Suprapubic skin (tissue), 4 donors: ENCODE results near the gene CDKN1A. TPM values are rescaled to one million over a fixed set of nuclear protein-coding genes. Genes with fewer than 3 reads are reported as not detected.

ENCODE experiments used
- DNase-seq, 2 donors: peaks; one replicate each; pipeline ENCODE4 v3.0.0-alpha.2; 2019; ENCODE audit warnings: low spot score in 2 of 2
- H3K27ac ChIP-seq: fragments of 200-600 bp; sonication (generic); one replicate; pipeline ENCODE4 v1.5.1; 2019
- H3K27me3 ChIP-seq: fragments of 200-600 bp; sonication (generic); one replicate; pipeline ENCODE4 v1.5.1; 2019
- H3K36me3 ChIP-seq: fragments of 200-600 bp; sonication (generic); one replicate; pipeline ENCODE4 v1.5.1; 2019
- H3K4me1 ChIP-seq: fragments of 200-600 bp; sonication (generic); one replicate; pipeline ENCODE4 v1.5.1; 2019
- H3K4me3 ChIP-seq: fragments of 200-600 bp; sonication (generic); one replicate; pipeline ENCODE4 v1.5.1; 2019; ENCODE audit warnings: mild to moderate bottlenecking
- H3K9me3 ChIP-seq: fragments of 200-600 bp; sonication (generic); one replicate; pipeline ENCODE4 v1.5.1; 2019
- CTCF ChIP-seq, 2 donors: fragments of 200-600 bp in 1 of 2; fragments of 450-650 bp in 1 of 2; sonication (generic) in 1 of 2; IDR thresholded peaks; one replicate each; pipeline ENCODE4 v1.5.1; 2016 to 2019; ENCODE audit warnings: antibody characterized with exemption in 2 of 2, mild to moderate bottlenecking in 1 of 2, moderate library complexity in 1 of 2
- EP300 ChIP-seq: sonication (generic); formaldehyde crosslinking; IDR thresholded peaks from one replicate; pipeline ENCODE4 v1.6.1; 2017; ENCODE audit warnings: antibody characterized with exemption
- POLR2A ChIP-seq, 2 donors: fragments of 450-650 bp; IDR thresholded peaks; one replicate each; pipeline ENCODE4 v1.6.1; 2017; ENCODE audit warnings: antibody characterized with exemption in 2 of 2, mild to moderate bottlenecking in 2 of 2, moderate library complexity in 2 of 2
- POLR2AphosphoS5 ChIP-seq, 3 donors: sonication (generic); formaldehyde crosslinking; IDR thresholded peaks; one replicate each; pipeline ENCODE4 v1.6.1; 2017; ENCODE audit warnings: antibody characterized with exemption in 3 of 3
- WGBS: methylation state at CpG from one replicate; pipeline ENCODE4 v1.1.5; 2018; 5-methylcytosine and 5-hydroxymethylcytosine counted together
- total RNA-seq, 4 donors: library from RNA; depleted of rRNA; stranded (reverse); fragments of >200 nt; gene quantifications; one replicate each; pipeline ENCODE4 v1.1.0, GENCODE V29; 2016

The CDKN1A gene
- total RNA-seq, 4 donors from 2014 or later = 138 to 315 (median 207) TPM

GRCh38 chr6:36725581-36725980 lies 47.1 kb downstream of the CDKN1A start:
- Histone ChIP-seq H3K4me1 (peaks cover 16% of the 10 kb centered on the region), H3K9me3 (no peaks in the 10 kb centered on the region), H3K36me3 (no peaks in the 10 kb centered on the region), H3K4me3 (no peak overlapping the region), H3K27me3 (no peaks in the 10 kb centered on the region), H3K27ac (no peak overlapping the region)
- no peak for TF ChIP-seq POLR2AphosphoS5 (IDR thresholded peaks at IDR 0.05)
- no peak for TF ChIP-seq POLR2A (IDR thresholded peaks at IDR 0.05)
- TF ChIP-seq EP300 = no peak
- no peak for TF ChIP-seq CTCF (IDR thresholded peaks at IDR 0.05)
- WGBS = 86% methylated on average over 7 of the region's 7 CpGs
- DNase-seq = no peak

GRCh38 chr6:36727505-36728021 lies 49.0 kb downstream of the CDKN1A start:
- H3K27ac ChIP-seq = no peak overlapping the region
- no peaks in the 10 kb centered on the region for H3K9me3 ChIP-seq
- TF ChIP-seq EP300 (no peak), POLR2A (IDR thresholded peaks at IDR 0.05) (no peak), CTCF (IDR thresholded peaks at IDR 0.05) (no peak), POLR2AphosphoS5 (IDR thresholded peaks at IDR 0.05) (no peak)
- no peaks in the 10 kb centered on the region for H3K36me3 ChIP-seq
- peaks cover 10% of the 10 kb centered on the region for H3K4me1 ChIP-seq
- DNase-seq = no peak
- 87% methylated on average over 7 of the region's 7 CpGs for WGBS
- H3K27me3 ChIP-seq = no peaks in the 10 kb centered on the region
- no peak overlapping the region for H3K4me3 ChIP-seq

GRCh38 chr6:36728289-36729160 lies 50.0 kb downstream of the CDKN1A start:
- WGBS = 79% methylated on average over 11 of the region's 11 CpGs
- H3K9me3 ChIP-seq = no peaks in the 10 kb centered on the region
- H3K27ac ChIP-seq = no peak overlapping the region
- no peaks in the 10 kb centered on the region for H3K36me3 ChIP-seq
- peaks cover 7% of the 10 kb centered on the region for H3K4me1 ChIP-seq
- no peak overlapping the region for H3K4me3 ChIP-seq
- H3K27me3 ChIP-seq = no peaks in the 10 kb centered on the region
- no peak for DNase-seq
- no peak for TF ChIP-seq EP300
- TF ChIP-seq POLR2AphosphoS5 (IDR thresholded peaks at IDR 0.05) = no peak
- no peak for TF ChIP-seq CTCF (IDR thresholded peaks at IDR 0.05)
- TF ChIP-seq POLR2A (IDR thresholded peaks at IDR 0.05) = no peak

- no peaks in the 10 kb centered on the region for H3K36me3 ChIP-seq
- TF ChIP-seq CTCF (IDR thresholded peaks at IDR 0.05) (no peak), POLR2AphosphoS5 (IDR thresholded peaks at IDR 0.05) (no peak), POLR2A (IDR thresholded peaks at IDR 0.05) (no peak)
- DNase-seq = no peak
- peaks cover 7% of the 10 kb centered on the region for H3K4me1 ChIP-seq
- WGBS = 39% methylated on average over 3 of the region's 3 CpGs
- H3K4me3 ChIP-seq = no peak overlapping the region
- no peak overlapping the region for H3K27ac ChIP-seq
- no peaks in the 10 kb centered on the region for H3K27me3 ChIP-seq
- no peaks in the 10 kb centered on the region for H3K9me3 ChIP-seq
Observed at GRCh38 chr6:36729161-36729524, 50.6 kb downstream of the CDKN1A start.
